Right lobe of liver (tissue), 4 donors: Measurements from ENCODE around the gene ZKSCAN7.

Experiments
- CTCF ChIP-seq, 4 donors: fragments of 200-600 bp in 3 of 4; fragments of 450-650 bp in 1 of 4; IDR thresholded peaks; one replicate each; pipeline versions ENCODE4 v1.5.1 to v1.8.0; 2016 to 2022; ENCODE audit warnings: antibody characterized with exemption in 4 of 4, mild to moderate bottlenecking in 2 of 4
- POLR2A ChIP-seq: fragments of 450-650 bp; IDR thresholded peaks from one replicate; pipeline ENCODE4 v1.6.1; 2017; ENCODE audit warnings: antibody characterized with exemption, mild to moderate bottlenecking
- donor health status: DM: no; HTN: no; CAD: no.
- donor health status: DM: no; HTN: no; CAD: no.
- donor health status: DM: no; HTN: yes; CAD: no.

DNA sequence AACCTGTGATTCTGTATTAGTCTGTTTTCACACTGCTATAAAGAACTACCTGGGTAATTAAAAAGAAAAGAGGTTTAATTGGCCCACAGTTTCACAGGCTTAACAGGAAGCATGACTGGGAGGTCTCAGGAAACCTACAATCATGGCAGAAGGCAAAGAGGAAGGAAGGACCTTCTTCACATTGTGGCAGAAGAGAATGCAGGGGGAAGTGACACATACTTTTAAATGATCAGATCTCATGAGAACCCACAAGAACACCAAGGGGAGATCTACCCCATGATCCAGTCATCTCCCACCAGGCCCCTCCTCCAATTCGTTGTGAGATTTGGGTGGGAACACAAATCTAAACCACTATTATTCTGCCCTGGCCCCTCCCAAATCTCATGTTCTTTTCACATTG is 6.1 kb downstream of the ZKSCAN7 start:
- TF ChIP-seq CTCF (IDR thresholded peaks at IDR 0.05) (no peak), POLR2A (no peak)
